Measurements from ENCODE around the gene FBXW10B. TPM values are rescaled to one million over a fixed set of nuclear protein-coding genes. Genes with fewer than 3 reads are reported as not detected.

Gene FBXW10B
- 2.0 to 3.3 TPM (median 2.4 TPM) in 5 replicates for total RNA-seq (2022; extraction: Qiagen RNA extraction)

GRCh38 chr17:15619331-15620058, at the start of gene FBXW10B:
FBXW10B (minus strand) TSS chr17:15619704; CDS start chr17:15619512, 192 bp downstream.

Other genes starting within 250 kb of the FBXW10B start
- gene CDRT4, start 152.1 kb downstream of the FBXW10B start, total RNA-seq (2022; extraction: Qiagen RNA extraction): 0.22 to 1.0 TPM (median 0.29 TPM) in 5 replicates
- gene TVP23C, start 56.2 kb downstream of the FBXW10B start, total RNA-seq (2022; extraction: Qiagen RNA extraction): 6.9 to 9.5 TPM (median 8.3 TPM) in 5 replicates
- gene TRIM16, start 64.6 kb upstream of the FBXW10B start, total RNA-seq (2022; extraction: Qiagen RNA extraction): 170 to 226 TPM (median 192 TPM) in 5 replicates
- gene ZNF286A, start 80.0 kb upstream of the FBXW10B start, total RNA-seq (2022; extraction: Qiagen RNA extraction): 21.3 to 41.6 TPM (median 25.2 TPM) in 5 replicates
- gene TBC1D26, start 112.6 kb upstream of the FBXW10B start, total RNA-seq (2022; extraction: Qiagen RNA extraction): not detected in 5 replicates

Measured in A549 treated with AZD2906 at 1 μM for 4 hours (cell line).